Hepatocyte (in vitro differentiated cells): Measurements from ENCODE around the gene ATF4. TPM values are rescaled to one million over a fixed set of nuclear protein-coding genes. Genes with fewer than 3 reads are reported as not detected.

Experiments
- DNase-seq: peaks from one replicate; pipeline ENCODE4 v3.0.0-alpha.2; 2016; ENCODE audit warnings: low spot score
- H2AFZ ChIP-seq: fragments of 200-600 bp; sonication (generic); 2 replicates; pipeline ENCODE4 v1.6.0; 2016; ENCODE audit warnings: antibody characterized with exemption, mild to moderate bottlenecking
- H3K27ac ChIP-seq: fragments of 200-600 bp; sonication (generic); 2 replicates; pipeline ENCODE4 v1.5.1; 2016; ENCODE audit warnings: mild to moderate bottlenecking
- H3K27me3 ChIP-seq: fragments of 200-600 bp; sonication (generic); 2 replicates; pipeline ENCODE4 v1.6.1; 2016
- H3K36me3 ChIP-seq: fragments of 200-600 bp; sonication (generic); replicated peaks from 2 replicates; pipeline ENCODE4 v1.5.1; 2016; ENCODE audit warnings: low read depth; ENCODE audit not compliant: insufficient read depth
- H3K4me1 ChIP-seq: fragments of 200-600 bp; sonication (generic); 2 replicates; pipeline ENCODE4 v1.5.1; 2016; ENCODE audit warnings: mild to moderate bottlenecking, moderate library complexity; ENCODE audit not compliant: insufficient read depth
- H3K4me2 ChIP-seq: fragments of 200-600 bp; sonication (generic); 2 replicates; pipeline ENCODE4 v1.6.0; 2016
- H3K4me3 ChIP-seq: fragments of 200-600 bp; sonication (generic); 2 replicates; pipeline ENCODE4 v1.5.1; 2016; ENCODE audit warnings: mild to moderate bottlenecking
- H3K79me2 ChIP-seq: fragments of 200-600 bp; sonication (generic); 2 replicates; pipeline ENCODE4 v1.6.0; 2017; ENCODE audit warnings: mild to moderate bottlenecking
- H3K9me2 ChIP-seq: fragments of 200-600 bp; sonication (generic); replicated peaks from 2 replicates; pipeline ENCODE4 v1.6.0; 2017; ENCODE audit warnings: mild to moderate bottlenecking; ENCODE audit not compliant: insufficient read depth
- H3K9me3 ChIP-seq: fragments of 200-600 bp; sonication (generic); 2 replicates; pipeline ENCODE4 v1.5.1; 2016; ENCODE audit warnings: low read depth, mild to moderate bottlenecking
- H4K20me1 ChIP-seq: fragments of 200-600 bp; sonication (generic); 2 replicates; pipeline ENCODE4 v1.6.0; 2016; ENCODE audit warnings: mild to moderate bottlenecking; ENCODE audit not compliant: insufficient read depth, poor library complexity, severe bottlenecking
- CTCF ChIP-seq: fragments of 200-600 bp; sonication (generic); IDR thresholded peaks from 2 replicates; pipeline ENCODE4 v1.5.1; 2016; ENCODE audit warnings: antibody characterized with exemption, mild to moderate bottlenecking; ENCODE audit not compliant: poor library complexity
- EZH2 ChIP-seq: fragments of 200-600 bp; sonication (generic); IDR thresholded peaks from 2 replicates; pipeline ENCODE4 v1.6.1; 2016; ENCODE audit warnings: antibody characterized with exemption, mild to moderate bottlenecking, borderline replicate concordance
- EZH2phosphoT487 ChIP-seq: fragments of 200-600 bp; sonication (generic); IDR thresholded peaks from one replicate; pipeline ENCODE4 v1.6.1; 2018; ENCODE audit warnings: antibody characterized with exemption, mild to moderate bottlenecking, low read depth, moderate library complexity; ENCODE audit not compliant: unreplicated experiment, severe bottlenecking
- WGBS: methylation state at CpG from one replicate; pipeline ENCODE4 v1.1.6; 2016; ENCODE audit warnings: low lambda C conversion rate; ENCODE audit errors: missing lambda C conversion rate; 5-methylcytosine and 5-hydroxymethylcytosine counted together
- polyA plus RNA-seq: library from polyadenylated mRNA; unstranded; fragments of >200 nt; fragmentation: Nextera tagmentation; extraction: Ambion mirVana; gene quantifications from 2 replicates; pipeline ENCODE4 v1.2.1, GENCODE V29; 2016
- total RNA-seq: library from RNA; depleted of rRNA; stranded (reverse); fragments of >200 nt; gene quantifications from 2 replicates; pipeline ENCODE4 v1.2.3, GENCODE V29; 2014

ATF4 gene
- total and polyA plus RNA-seq, 2 experiments from 2014 or later: 144 to 231 TPM

GRCh38 chr22:39567135-39567946 is 47.0 kb downstream of the ATF4 start:
- TF ChIP-seq EZH2 (no peak), CTCF (no peak), EZH2phosphoT487 (no peak)
- Histone ChIP-seq H3K4me2 (no peak overlapping the region), H4K20me1 (no peaks in the 10 kb centered on the region), H3K9me3 (no peaks in the 10 kb centered on the region), H2AFZ (no peak overlapping the region), H3K9me2 (no peaks in the 10 kb centered on the region), H3K79me2 (no peaks in the 10 kb centered on the region), H3K27ac (no peak overlapping the region), H3K36me3 (no peaks in the 10 kb centered on the region), H3K27me3 (no peaks in the 10 kb centered on the region), H3K4me3 (no peak overlapping the region), H3K4me1 (no peaks in the 10 kb centered on the region)
- 71% methylated on average over 14 of the region's 14 CpGs for WGBS
- DNase-seq: no peak

- H3K27ac ChIP-seq: no peak overlapping the region
- H3K36me3 ChIP-seq: no peaks in the 10 kb centered on the region
- H3K9me2 ChIP-seq: no peaks in the 10 kb centered on the region
- no peaks in the 10 kb centered on the region for H3K9me3 ChIP-seq
- no peak for DNase-seq
- H4K20me1 ChIP-seq: no peaks in the 10 kb centered on the region
- no peaks in the 10 kb centered on the region for H3K27me3 ChIP-seq
- H3K4me1 ChIP-seq: no peaks in the 10 kb centered on the region
- WGBS: 91% methylated on average over 17 of the region's 19 CpGs
- no peak overlapping the region for H3K4me3 ChIP-seq
- TF ChIP-seq CTCF (no peak), EZH2phosphoT487 (no peak), EZH2 (no peak)
- H3K79me2 ChIP-seq: no peaks in the 10 kb centered on the region
- no peak overlapping the region for H3K4me2 ChIP-seq
- H2AFZ ChIP-seq: no peak overlapping the region
Observed at GRCh38 chr22:39568278-39568981, 48.1 kb downstream of the ATF4 start.

GRCh38 chr22:39569066-39569465 is 48.7 kb downstream of the ATF4 start:
- H3K36me3 ChIP-seq: no peaks in the 10 kb centered on the region
- WGBS: 98% methylated on average over 6 of the region's 7 CpGs
- DNase-seq: no peak
- H3K79me2 ChIP-seq: no peaks in the 10 kb centered on the region
- no peaks in the 10 kb centered on the region for H3K9me3 ChIP-seq
- no peaks in the 10 kb centered on the region for H3K4me1 ChIP-seq
- no peak overlapping the region for H3K27ac ChIP-seq
- TF ChIP-seq EZH2: no peak
- no peak for TF ChIP-seq CTCF
- TF ChIP-seq EZH2phosphoT487: no peak
- H3K27me3 ChIP-seq: no peaks in the 10 kb centered on the region
- no peaks in the 10 kb centered on the region for H4K20me1 ChIP-seq
- no peak overlapping the region for H2AFZ ChIP-seq
- H3K4me2 ChIP-seq: no peak overlapping the region
- H3K4me3 ChIP-seq: no peak overlapping the region
- no peaks in the 10 kb centered on the region for H3K9me2 ChIP-seq
